Astrocyte (in vitro differentiated cells and primary cell): Measurements from ENCODE around the gene CDH7. TPM values are rescaled to one million over a fixed set of nuclear protein-coding genes. Genes with fewer than 3 reads are reported as not detected.

Source experiments
- DNase-seq: peaks from one replicate; pipeline ENCODE4 v3.0.0-alpha.2; 2010; ENCODE audit warnings: low read depth
- FAIRE-seq: peaks from 2 replicates; lab custom pipeline; 2011; peaks lifted over from hg19 to GRCh38; lab: Jason Lieb, UNC
- H2AFZ ChIP-seq: 2 replicates; pipeline ENCODE4 v1.6.0; 2012; ENCODE audit warnings: low read depth, low read length, inconsistent platforms
- H3K27ac ChIP-seq: 2 replicates; pipeline ENCODE4 v1.5.1; 2011; ENCODE audit warnings: low read depth, low read length, inconsistent platforms
- H3K27me3 ChIP-seq: 2 replicates; pipeline ENCODE4 v1.6.0; 2011; ENCODE audit warnings: low read length, inconsistent platforms; ENCODE audit not compliant: insufficient read depth
- H3K36me3 ChIP-seq: 2 replicates; pipeline ENCODE4 v1.5.1; 2011; ENCODE audit warnings: low read length, inconsistent platforms; ENCODE audit not compliant: insufficient read depth
- H3K4me1 ChIP-seq: 2 replicates; pipeline ENCODE4 v1.5.1; 2011; ENCODE audit warnings: low read length, inconsistent platforms; ENCODE audit not compliant: insufficient read depth
- H3K4me2 ChIP-seq: 2 replicates; pipeline ENCODE4 v1.6.0; 2012; ENCODE audit warnings: low read length, inconsistent platforms
- H3K4me3 ChIP-seq: 2 replicates; pipeline ENCODE4 v1.5.1; 2011; ENCODE audit warnings: low read depth, mild to moderate bottlenecking, low read length, inconsistent platforms; ENCODE audit not compliant: insufficient read depth
- H3K79me2 ChIP-seq: 2 replicates; pipeline ENCODE4 v1.6.0; 2012; ENCODE audit warnings: mild to moderate bottlenecking, low read length, inconsistent platforms; ENCODE audit not compliant: insufficient read depth
- H3K9ac ChIP-seq: 2 replicates; pipeline ENCODE4 v1.6.0; 2012; ENCODE audit warnings: mild to moderate bottlenecking, low read length, inconsistent platforms
- H3K9me3 ChIP-seq: 2 replicates; pipeline ENCODE4 v1.5.1; 2012; ENCODE audit warnings: low read depth, mild to moderate bottlenecking, low read length, inconsistent platforms; ENCODE audit not compliant: insufficient read depth
- H4K20me1 ChIP-seq: 2 replicates; pipeline ENCODE4 v1.6.0; 2012; ENCODE audit warnings: low read length, inconsistent platforms; ENCODE audit not compliant: insufficient read depth
- H3K27ac Mint-ChIP-seq: one replicate; pipeline ENCODE4 v1.8.0; 2021; ENCODE audit warnings: mild to moderate bottlenecking, mixed read lengths; ENCODE audit not compliant: unreplicated experiment
- H3K27me3 Mint-ChIP-seq: one replicate; pipeline ENCODE4 v1.8.0; 2021; ENCODE audit warnings: low read depth, mixed read lengths; ENCODE audit not compliant: unreplicated experiment
- H3K36me3 Mint-ChIP-seq: one replicate; pipeline ENCODE4 v1.8.0; 2021; ENCODE audit warnings: low read depth, mixed read lengths; ENCODE audit not compliant: unreplicated experiment
- H3K4me1 Mint-ChIP-seq: one replicate; pipeline ENCODE4 v1.8.0; 2021; ENCODE audit warnings: low read depth, mixed read lengths; ENCODE audit not compliant: unreplicated experiment
- H3K4me3 Mint-ChIP-seq: one replicate; pipeline ENCODE4 v1.8.0; 2021; ENCODE audit warnings: mild to moderate bottlenecking, moderate library complexity, mixed read lengths; ENCODE audit not compliant: unreplicated experiment
- H3K9me3 Mint-ChIP-seq: one replicate; pipeline ENCODE4 v1.8.0; 2021; ENCODE audit warnings: mild to moderate bottlenecking, mixed read lengths; ENCODE audit not compliant: unreplicated experiment
- CTCF ChIP-seq: IDR thresholded peaks from 2 replicates; pipeline ENCODE4 v1.5.1; 2011; ENCODE audit warnings: low read depth, mild to moderate bottlenecking, inconsistent platforms, low read length, moderate library complexity; ENCODE audit not compliant: insufficient read depth
- EZH2 ChIP-seq: IDR thresholded peaks from 2 replicates; pipeline ENCODE4 v1.6.1; 2012; ENCODE audit warnings: mild to moderate bottlenecking, low read length, inconsistent platforms; ENCODE audit not compliant: insufficient read depth
- total RNA-seq: library from RNA; stranded (reverse); gene quantifications from 2 replicates; pipeline ENCODE4 v1.2.1, GENCODE V29; 2021

CDH7 gene
- total RNA-seq, 1 donor from 2014 or later, result 0.43 TPM

GRCh38 chr18:65936678-65937077 lies 185.9 kb downstream of the CDH7 start:
- DNase-seq, result no peak
- Histone ChIP-seq H3K36me3 (no peaks in the 10 kb centered on the region), H2AFZ (no peak overlapping the region), H4K20me1 (no peaks in the 10 kb centered on the region), H3K4me3 (no peak overlapping the region), H3K4me2 (no peak overlapping the region), H3K27me3 (no peaks in the 10 kb centered on the region), H3K9me3 (no peaks in the 10 kb centered on the region), H3K9ac (no peak overlapping the region), H3K27ac (no peak overlapping the region), H3K79me2 (no peaks in the 10 kb centered on the region), H3K4me1 (no peaks in the 10 kb centered on the region)
- peaks cover 7% of the 10 kb centered on the region for H3K9me3 Mint-ChIP-seq
- no peak for FAIRE-seq
- H3K4me1 Mint-ChIP-seq, result no peaks in the 10 kb centered on the region
- no peaks in the 10 kb centered on the region for H3K27me3 Mint-ChIP-seq
- no peak overlapping the region for H3K4me3 Mint-ChIP-seq
- TF ChIP-seq EZH2 (no peak), CTCF (no peak)
- H3K36me3 Mint-ChIP-seq, result no peaks in the 10 kb centered on the region
- no peak overlapping the region for H3K27ac Mint-ChIP-seq

- H3K4me1 Mint-ChIP-seq, result no peaks in the 10 kb centered on the region
- no peak for FAIRE-seq
- Histone ChIP-seq H3K9me3 (no peaks in the 10 kb centered on the region), H3K27me3 (no peaks in the 10 kb centered on the region), H3K4me2 (no peak overlapping the region), H4K20me1 (no peaks in the 10 kb centered on the region), H3K4me3 (no peak overlapping the region), H2AFZ (no peak overlapping the region), H3K27ac (no peak overlapping the region), H3K36me3 (no peaks in the 10 kb centered on the region), H3K9ac (no peak overlapping the region), H3K79me2 (no peaks in the 10 kb centered on the region), H3K4me1 (no peaks in the 10 kb centered on the region)
- no peak overlapping the region for H3K27ac Mint-ChIP-seq
- peaks cover 7% of the 10 kb centered on the region for H3K9me3 Mint-ChIP-seq
- no peak for DNase-seq
- no peak for TF ChIP-seq CTCF
- no peak for TF ChIP-seq EZH2
- H3K4me3 Mint-ChIP-seq, result no peak overlapping the region
- no peaks in the 10 kb centered on the region for H3K36me3 Mint-ChIP-seq
- no peaks in the 10 kb centered on the region for H3K27me3 Mint-ChIP-seq
Measured at GRCh38 chr18:65937180-65937579, 186.4 kb downstream of the CDH7 start.

- no peak overlapping the region for H3K27ac ChIP-seq
- DNase-seq, result peak; percentile 2
- FAIRE-seq, result no peak
- Mint-ChIP-seq H3K36me3 (no peaks in the 10 kb centered on the region), H3K27ac (no peak overlapping the region), H3K27me3 (no peaks in the 10 kb centered on the region), H3K4me3 (no peak overlapping the region), H3K9me3 (peaks cover 2% of the 10 kb centered on the region), H3K4me1 (no peaks in the 10 kb centered on the region)
- no peak overlapping the region for H3K9ac ChIP-seq
- no peak overlapping the region for H2AFZ ChIP-seq
- no peaks in the 10 kb centered on the region for H3K9me3 ChIP-seq
- no peak overlapping the region for H3K4me3 ChIP-seq
- no peak for TF ChIP-seq EZH2
- TF ChIP-seq CTCF, result peak; percentile 31
- no peaks in the 10 kb centered on the region for H3K4me1 ChIP-seq
- no peaks in the 10 kb centered on the region for H3K79me2 ChIP-seq
- no peak overlapping the region for H3K4me2 ChIP-seq
- no peaks in the 10 kb centered on the region for H4K20me1 ChIP-seq
- no peaks in the 10 kb centered on the region for H3K27me3 ChIP-seq
- H3K36me3 ChIP-seq, result no peaks in the 10 kb centered on the region
Measured at GRCh38 chr18:65938592-65939372, 188.0 kb downstream of the CDH7 start.
